H7 (cell line): ENCODE data around the gene COL5A2. TPM values are rescaled to one million over a fixed set of nuclear protein-coding genes. Genes with fewer than 3 reads are reported as not detected.
A peak's percentile ranks its signal among the peaks of the same experiment; 100 is the strongest.

Source experiments
- DNase-seq: peaks from one replicate; pipeline ENCODE4 v3.0.0; 2012
- H3K27me3 ChIP-seq: 2 replicates; pipeline ENCODE4 v1.6.0; 2011; ENCODE audit warnings: mild to moderate bottlenecking, low read length; ENCODE audit not compliant: control insufficient read depth, insufficient read depth
- H3K36me3 ChIP-seq: replicated peaks from 2 replicates; pipeline ENCODE4 v1.5.1; 2011; ENCODE audit warnings: low read length; ENCODE audit not compliant: control insufficient read depth, insufficient read depth
- H3K4me3 ChIP-seq: 2 replicates; pipeline ENCODE4 v1.5.1; 2011; ENCODE audit warnings: low read depth, mild to moderate bottlenecking, control low read depth, low read length, moderate library complexity; ENCODE audit not compliant: insufficient read depth
- total RNA-seq: library from RNA; depleted of rRNA; stranded (reverse); fragments of >200 nt; shearing (Covaris generic); gene quantifications from 2 replicates; pipeline ENCODE4 v1.2.3, GENCODE V29; 2014

The COL5A2 gene
- total RNA-seq, 1 experiment from 2014 or later, result 149 TPM

GRCh38 chr2:189199797-189200196 lies 20.2 kb upstream of the COL5A2 start:
- H3K4me3 ChIP-seq, result no peak overlapping the region
- H3K36me3 ChIP-seq, result no peaks in the 10 kb centered on the region
- no peaks in the 10 kb centered on the region for H3K27me3 ChIP-seq
- peak; percentile 34 for DNase-seq

- no peaks in the 10 kb centered on the region for H3K27me3 ChIP-seq
- H3K4me3 ChIP-seq, result no peak overlapping the region
- H3K36me3 ChIP-seq, result no peaks in the 10 kb centered on the region
- no peak for DNase-seq
Observed at GRCh38 chr2:189192766-189193165, 13.2 kb upstream of the COL5A2 start.

GRCh38 chr2:189191766-189192165 lies 12.2 kb upstream of the COL5A2 start:
- no peak for DNase-seq
- Histone ChIP-seq H3K36me3 (no peaks in the 10 kb centered on the region), H3K4me3 (no peak overlapping the region), H3K27me3 (no peaks in the 10 kb centered on the region)

- Histone ChIP-seq H3K27me3 (no peaks in the 10 kb centered on the region), H3K36me3 (no peaks in the 10 kb centered on the region), H3K4me3 (no peak overlapping the region)
- DNase-seq, result no peak
Observed at GRCh38 chr2:189190685-189191084, 11.1 kb upstream of the COL5A2 start.

- no peak for DNase-seq
- Histone ChIP-seq H3K27me3 (no peaks in the 10 kb centered on the region), H3K36me3 (no peaks in the 10 kb centered on the region), H3K4me3 (no peak overlapping the region)
Observed at GRCh38 chr2:189188115-189188805, 8.7 kb upstream of the COL5A2 start.

GRCh38 chr2:189183170-189183569 lies 3.6 kb upstream of the COL5A2 start:
- no peak overlapping the region for H3K4me3 ChIP-seq
- no peak for DNase-seq
- H3K36me3 ChIP-seq, result no peaks in the 10 kb centered on the region
- no peaks in the 10 kb centered on the region for H3K27me3 ChIP-seq

GRCh38 chr2:189181706-189182105 lies 2.1 kb upstream of the COL5A2 start:
- no peak for DNase-seq
- Histone ChIP-seq H3K4me3 (no peak overlapping the region), H3K27me3 (no peaks in the 10 kb centered on the region), H3K36me3 (no peaks in the 10 kb centered on the region)

DNA sequence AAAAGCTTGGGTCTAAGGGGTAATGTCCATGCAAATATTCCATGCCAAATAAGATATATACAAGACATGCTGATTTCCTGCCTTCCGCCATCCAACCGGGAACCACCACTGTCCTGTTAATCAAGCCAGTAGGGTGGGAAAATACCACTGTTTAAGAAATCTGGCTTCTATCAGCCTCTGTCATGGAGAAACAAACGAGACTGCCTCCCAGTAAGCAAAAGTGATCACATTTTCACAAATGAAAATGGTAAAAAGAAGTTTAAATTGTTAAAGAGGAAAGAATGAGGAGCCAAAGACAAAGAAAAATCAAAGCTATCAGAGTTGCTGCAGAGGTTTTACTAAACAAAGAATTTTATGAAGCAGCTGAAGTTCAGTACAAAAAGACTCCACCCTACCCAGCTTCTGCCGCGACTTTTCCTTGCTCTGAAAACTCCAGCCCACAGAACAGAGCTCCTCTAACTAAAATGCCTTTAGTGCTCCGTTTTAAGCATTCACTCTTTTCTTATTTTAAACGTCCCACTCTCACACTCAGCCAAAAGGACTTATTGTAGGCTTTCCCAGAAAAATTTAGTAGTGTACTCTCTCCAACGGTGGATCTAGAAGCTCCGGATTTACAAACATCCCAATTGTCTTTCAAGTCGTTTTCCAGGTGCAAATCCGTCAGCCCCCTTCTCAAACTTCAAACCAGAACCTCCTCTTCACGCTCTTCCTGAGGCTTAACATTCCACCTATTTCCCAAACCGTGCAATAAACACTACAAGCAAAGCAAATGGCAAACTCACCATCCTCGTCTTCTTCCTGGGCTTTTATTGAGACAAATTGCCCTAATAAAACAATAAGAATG lies 613 bp downstream of the COL5A2 start:
- H3K36me3 ChIP-seq, result no peaks in the 10 kb centered on the region
- peak; percentile 27 for DNase-seq
- H3K4me3 ChIP-seq, result peak overlapping the region; percentile 55
- no peaks in the 10 kb centered on the region for H3K27me3 ChIP-seq

DNA sequence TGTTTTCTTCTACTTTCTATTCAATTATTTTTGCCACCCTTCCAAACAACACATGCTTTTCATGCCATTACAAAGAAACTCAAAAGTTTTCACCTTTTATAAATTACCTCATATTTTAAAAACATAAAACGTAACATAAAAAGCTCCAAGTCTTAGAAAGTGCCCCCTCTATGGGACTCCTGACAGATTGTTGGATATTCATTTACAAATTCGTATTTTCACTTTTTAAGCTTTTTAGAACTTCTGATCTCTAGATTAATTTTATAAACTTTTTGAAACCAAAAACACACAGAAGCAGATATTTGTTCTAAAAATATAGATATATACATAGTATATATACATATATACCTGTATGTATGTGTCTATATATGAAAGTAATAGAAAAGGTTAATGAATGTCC lies 1.5 kb downstream of the COL5A2 start:
- Histone ChIP-seq H3K4me3 (peak overlapping the region; percentile 55), H3K36me3 (no peaks in the 10 kb centered on the region), H3K27me3 (no peaks in the 10 kb centered on the region)
- no peak for DNase-seq

DNA sequence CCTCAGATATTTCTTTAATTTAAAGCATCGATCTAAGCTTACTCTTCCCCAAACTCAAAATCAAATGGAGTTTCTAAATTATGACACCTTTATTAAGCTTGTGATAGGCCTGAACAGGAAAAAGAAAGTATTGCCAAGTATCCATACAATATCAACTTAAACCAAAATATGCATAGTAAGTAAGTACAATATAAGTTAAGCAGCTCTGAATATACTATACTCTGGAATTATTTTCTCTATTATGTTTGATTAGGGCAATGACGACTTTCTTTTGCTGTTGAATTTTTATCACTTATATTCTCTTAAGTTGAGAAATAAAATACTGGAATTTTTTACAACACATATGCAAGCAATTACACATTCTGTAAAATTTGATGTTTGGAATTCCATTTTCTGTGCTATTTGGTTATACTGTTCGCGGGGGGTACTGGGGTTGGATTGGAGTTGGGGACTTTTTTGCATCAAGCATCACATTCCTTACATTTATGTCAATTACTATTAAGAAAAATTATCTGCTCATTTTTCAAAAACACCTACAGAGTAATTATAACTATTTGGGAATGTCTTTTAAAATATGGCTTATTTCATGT lies 2.2 kb downstream of the COL5A2 start:
- Histone ChIP-seq H3K36me3 (no peaks in the 10 kb centered on the region), H3K27me3 (no peaks in the 10 kb centered on the region), H3K4me3 (peak overlapping the region; percentile 11; the same call in 1 of the 2 replicates)
- DNase-seq, result no peak

DNA sequence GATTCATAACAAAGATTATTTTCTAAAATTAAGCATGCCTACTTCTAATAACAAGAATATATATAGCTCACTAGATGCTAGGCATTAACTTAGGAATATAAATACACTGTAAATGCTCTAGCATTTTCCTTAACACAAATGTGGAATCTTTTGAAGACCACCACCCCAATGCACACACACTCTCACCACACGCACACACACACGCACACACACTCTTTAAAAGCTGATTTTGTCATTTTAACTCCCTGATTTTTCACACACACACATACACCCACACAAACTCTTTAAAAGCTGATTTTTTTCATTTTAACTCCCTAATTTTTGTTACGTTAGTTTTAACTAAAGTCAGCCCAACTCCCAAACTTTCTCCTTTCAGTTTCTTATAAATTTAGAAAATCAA lies 3.0 kb downstream of the COL5A2 start:
- H3K27me3 ChIP-seq, result no peaks in the 10 kb centered on the region
- no peaks in the 10 kb centered on the region for H3K36me3 ChIP-seq
- no peak overlapping the region; the same call in 1 of the 2 replicates for H3K4me3 ChIP-seq
- no peak for DNase-seq

DNA sequence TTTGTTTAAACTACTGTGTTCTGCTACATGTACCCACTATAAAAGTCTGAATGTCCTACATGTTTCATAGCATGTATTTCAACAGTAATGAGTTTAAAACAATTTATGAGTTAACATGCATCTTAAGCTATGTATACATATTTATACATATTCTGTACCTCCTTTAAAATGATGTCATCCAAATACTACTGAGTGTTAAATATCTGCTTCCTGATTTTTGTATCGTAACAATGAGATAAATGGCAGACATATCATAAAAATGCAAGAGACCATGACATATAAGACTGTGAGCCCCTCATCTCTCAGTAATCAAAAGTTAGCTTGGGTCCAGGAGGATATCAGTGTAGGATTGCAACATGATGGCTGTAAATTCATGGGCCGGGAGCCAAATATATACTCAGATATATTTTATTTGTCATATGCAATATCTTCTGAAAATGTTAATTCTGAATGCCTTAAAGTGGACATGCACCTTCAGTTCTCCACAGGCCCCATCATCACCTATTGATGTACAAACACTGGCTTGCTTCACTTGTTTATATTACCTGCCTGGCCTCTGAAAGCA lies 3.6 kb downstream of the COL5A2 start:
- H3K27me3 ChIP-seq, result no peaks in the 10 kb centered on the region
- no peaks in the 10 kb centered on the region for H3K36me3 ChIP-seq
- H3K4me3 ChIP-seq, result no peak overlapping the region
- DNase-seq, result no peak

- no peak overlapping the region for H3K4me3 ChIP-seq
Observed at GRCh38 chr2:189171956-189172609, 7.5 kb downstream of the COL5A2 start.

GRCh38 chr2:189168856-189169499 lies 10.6 kb downstream of the COL5A2 start:
- no peak for DNase-seq
- Histone ChIP-seq H3K36me3 (no peaks in the 10 kb centered on the region), H3K27me3 (no peaks in the 10 kb centered on the region)

More at GRCh38 chr2:189171956-189172609, 7.5 kb downstream of the COL5A2 start:
- no peaks in the 10 kb centered on the region for H3K36me3 ChIP-seq
- no peak for DNase-seq
- H3K27me3 ChIP-seq, result no peaks in the 10 kb centered on the region

More at GRCh38 chr2:189168856-189169499, 10.6 kb downstream of the COL5A2 start:
- H3K4me3 ChIP-seq, result no peak overlapping the region
